Measurements from ENCODE around the gene TIAM2. TPM values are rescaled to one million over a fixed set of nuclear protein-coding genes. Genes with fewer than 3 reads are reported as not detected.

The TIAM2 gene
- total RNA-seq, 1 donor from 2014 or later: 3.7 TPM

DNA sequence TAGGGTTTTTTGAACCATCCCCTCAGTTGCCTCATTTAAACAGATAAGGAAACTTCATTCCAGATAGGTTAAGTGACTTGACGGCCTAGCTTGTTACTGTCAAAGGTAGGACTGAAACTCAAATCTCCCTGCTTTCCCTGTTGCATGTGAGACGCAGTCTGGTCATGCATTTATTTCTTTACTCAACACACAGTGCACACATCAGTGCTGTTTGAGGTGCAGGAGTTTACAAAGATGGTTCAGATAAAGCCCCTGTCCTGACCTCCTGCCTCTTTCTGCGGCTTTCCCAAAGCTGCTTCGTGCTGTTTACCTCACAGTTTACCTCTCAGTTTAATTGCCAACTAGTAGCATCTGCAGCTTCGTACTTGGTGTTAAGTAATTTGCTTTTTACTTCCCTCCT lies 26.6 kb downstream of the TIAM2 start:
- H3K27ac ChIP-seq: peak overlapping the region in 1 of 2 donors; percentile 59

DNA sequence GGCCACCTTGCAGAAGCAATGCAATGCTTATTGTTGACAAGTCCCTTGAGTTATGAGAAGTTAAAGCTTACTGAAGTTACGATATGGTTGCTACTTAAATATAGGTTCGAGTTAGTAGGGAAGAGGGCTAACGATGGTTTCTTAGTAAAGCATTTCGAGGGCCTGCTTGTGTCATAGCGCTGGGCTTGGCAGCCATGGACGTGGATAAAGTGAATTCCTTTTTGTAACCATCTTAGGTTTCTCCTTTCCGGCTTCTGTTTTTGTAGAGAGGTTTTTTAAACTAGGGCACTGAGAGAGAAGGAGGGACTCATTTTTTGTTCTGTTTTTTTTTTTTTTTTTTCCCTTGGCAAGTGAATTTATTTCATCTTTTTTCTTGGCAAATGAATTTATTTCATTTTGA lies 27.6 kb downstream of the TIAM2 start:
- DNase-seq (ENCODE audit: low spot score in 2 of 2): peak in 1 of 2 donors; percentile 66
- intact Hi-C loops (cut with DNase I): no loop called here
- Histone ChIP-seq H3K4me3 (no peak overlapping the region), H3K27ac (peak overlapping the region; percentile 61 to 73), H3K9me3 (no peaks in the 10 kb centered on the region), H3K4me1 (peaks cover 0 to 29% of the 10 kb centered on the region in 2 donors), H3K36me3 (no peaks in the 10 kb centered on the region), H3K27me3 (no peaks in the 10 kb centered on the region)
- TF ChIP-seq, protein P1, sequence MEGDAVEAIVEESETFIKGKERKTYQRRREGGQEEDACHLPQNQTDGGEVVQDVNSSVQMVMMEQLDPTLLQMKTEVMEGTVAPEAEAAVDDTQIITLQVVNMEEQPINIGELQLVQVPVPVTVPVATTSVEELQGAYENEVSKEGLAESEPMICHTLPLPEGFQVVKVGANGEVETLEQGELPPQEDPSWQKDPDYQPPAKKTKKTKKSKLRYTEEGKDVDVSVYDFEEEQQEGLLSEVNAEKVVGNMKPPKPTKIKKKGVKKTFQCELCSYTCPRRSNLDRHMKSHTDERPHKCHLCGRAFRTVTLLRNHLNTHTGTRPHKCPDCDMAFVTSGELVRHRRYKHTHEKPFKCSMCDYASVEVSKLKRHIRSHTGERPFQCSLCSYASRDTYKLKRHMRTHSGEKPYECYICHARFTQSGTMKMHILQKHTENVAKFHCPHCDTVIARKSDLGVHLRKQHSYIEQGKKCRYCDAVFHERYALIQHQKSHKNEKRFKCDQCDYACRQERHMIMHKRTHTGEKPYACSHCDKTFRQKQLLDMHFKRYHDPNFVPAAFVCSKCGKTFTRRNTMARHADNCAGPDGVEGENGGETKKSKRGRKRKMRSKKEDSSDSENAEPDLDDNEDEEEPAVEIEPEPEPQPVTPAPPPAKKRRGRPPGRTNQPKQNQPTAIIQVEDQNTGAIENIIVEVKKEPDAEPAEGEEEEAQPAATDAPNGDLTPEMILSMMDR (IDR thresholded peaks at IDR 0.05): no peak

More for the DNA sequence above, 26.6 kb downstream of the TIAM2 start:
- TF ChIP-seq, protein P1 (IDR thresholded peaks at IDR 0.05): no peak
- Histone ChIP-seq H3K4me3 (no peak overlapping the region), H3K36me3 (no peaks in the 10 kb centered on the region), H3K27me3 (no peaks in the 10 kb centered on the region), H3K4me1 (peaks cover 0 to 24% of the 10 kb centered on the region in 2 donors), H3K9me3 (no peaks in the 10 kb centered on the region)
- peak in 1 of 2 donors; percentile 54 for DNase-seq (ENCODE audit: low spot score in 2 of 2)
- intact Hi-C loops (cut with DNase I): no loop called here

DNA sequence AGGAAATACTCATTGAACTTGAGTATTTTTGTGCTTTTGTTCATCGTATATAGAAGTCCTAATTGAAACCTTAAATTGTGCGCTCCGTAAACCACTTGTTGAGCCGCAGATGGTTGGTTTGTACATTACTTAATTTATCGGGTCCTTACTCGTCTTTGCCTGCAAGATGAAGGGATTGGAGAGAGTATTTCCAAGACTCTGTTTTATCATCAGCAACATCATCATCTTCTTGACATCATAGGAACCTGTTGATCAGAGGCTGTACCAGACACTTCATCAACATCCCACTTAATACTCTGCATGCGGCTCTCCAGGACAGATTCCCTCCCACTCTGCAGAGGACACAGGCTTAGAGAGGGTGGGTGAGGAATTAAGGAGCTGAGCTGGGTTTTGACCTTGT lies 28.6 kb downstream of the TIAM2 start:
- Histone ChIP-seq H3K36me3 (no peaks in the 10 kb centered on the region), H3K27me3 (no peaks in the 10 kb centered on the region), H3K4me3 (no peak overlapping the region), H3K9me3 (no peaks in the 10 kb centered on the region), H3K27ac (peak overlapping the region; percentile 61 to 73), H3K4me1 (peaks cover 0 to 29% of the 10 kb centered on the region in 2 donors)
- intact Hi-C loops (cut with DNase I): no loop called here
- DNase-seq (ENCODE audit: low spot score in 2 of 2): peak in 1 of 2 donors; percentile 21
- TF ChIP-seq, protein P1 (IDR thresholded peaks at IDR 0.05): no peak

DNA sequence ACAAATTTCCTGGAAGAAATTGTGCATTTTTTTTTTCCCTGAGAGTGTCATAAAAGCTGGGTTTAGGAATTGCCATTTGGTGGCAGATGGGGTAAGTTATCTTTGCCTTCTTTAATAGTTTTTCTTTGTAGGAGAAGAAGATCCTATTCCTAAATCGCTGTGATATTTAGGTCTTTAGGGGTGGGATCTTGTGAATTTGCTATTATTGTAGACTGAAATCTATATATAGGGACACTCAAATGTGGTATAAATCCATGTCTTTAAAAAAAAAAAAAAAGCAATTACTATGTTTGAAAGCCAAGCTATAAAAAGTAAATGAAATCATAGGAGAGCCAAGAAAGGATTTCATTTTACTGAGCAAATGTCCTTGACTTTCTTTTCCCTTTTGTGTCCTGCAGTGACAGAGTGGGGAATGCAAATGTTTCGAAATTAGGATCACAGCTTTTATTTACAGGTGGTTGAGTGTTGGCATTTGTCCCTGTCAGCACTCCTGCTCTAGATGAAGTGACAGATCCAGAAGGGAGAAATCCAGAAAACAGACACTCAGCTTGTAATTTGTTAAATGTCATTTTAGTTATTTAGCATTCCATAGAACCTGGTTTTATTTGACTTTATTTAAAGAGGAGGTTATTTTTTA lies 29.4 kb downstream of the TIAM2 start:
- TF ChIP-seq, protein P1 (IDR thresholded peaks at IDR 0.05): no peak
- no peaks in the 10 kb centered on the region for H3K27me3 ChIP-seq
- peaks cover 0 to 29% of the 10 kb centered on the region in 2 donors for H3K4me1 ChIP-seq
- peak overlapping the region; percentile 61 to 73 for H3K27ac ChIP-seq
- DNase-seq (ENCODE audit: low spot score in 2 of 2): peak in 1 of 2 donors; percentile 40
- H3K4me3 ChIP-seq: no peak overlapping the region
- intact Hi-C loops (cut with DNase I): no loop called here
- H3K36me3 ChIP-seq: no peaks in the 10 kb centered on the region
- H3K9me3 ChIP-seq: no peaks in the 10 kb centered on the region

DNA sequence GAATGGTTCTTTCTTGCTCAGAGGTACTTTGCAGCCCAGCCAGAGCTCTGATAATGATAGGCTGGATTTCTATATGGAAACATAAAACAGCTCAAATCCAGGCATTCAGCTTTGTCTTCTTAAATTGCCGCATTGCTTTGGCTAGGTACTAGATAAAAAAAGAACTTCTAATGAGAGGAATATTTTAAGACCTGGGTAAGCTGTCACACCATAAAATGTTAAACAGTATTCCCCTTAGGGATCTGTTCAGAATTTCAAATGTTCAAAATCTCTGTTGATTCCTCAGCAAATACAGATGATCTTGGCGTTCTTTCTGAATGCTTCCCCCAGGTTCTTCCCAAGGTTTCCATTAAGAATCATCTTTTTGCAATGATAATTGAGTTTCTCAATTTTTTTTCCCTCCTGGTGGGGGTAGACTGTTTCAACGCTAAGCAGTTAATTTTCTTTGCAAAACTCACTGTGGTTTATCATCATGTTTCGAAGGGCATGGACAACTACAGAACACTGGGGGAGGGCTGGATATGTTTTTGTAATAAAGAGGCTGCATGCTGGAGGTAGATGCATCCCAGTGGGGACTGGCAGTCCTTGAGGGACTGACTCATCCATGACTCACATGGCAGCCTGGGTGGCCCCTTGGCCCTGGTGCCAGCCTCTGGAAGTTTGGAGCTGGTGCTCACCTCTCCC lies 31.0 kb downstream of the TIAM2 start:
- H3K27me3 ChIP-seq: no peaks in the 10 kb centered on the region
- peak overlapping the region; percentile 61 to 73 for H3K27ac ChIP-seq
- intact Hi-C loops (cut with DNase I): loop anchor here (1.0 kb wide), 1 partner anchor 145 kb away; no protein-coding TSS in a partner anchor
- H3K36me3 ChIP-seq: no peaks in the 10 kb centered on the region
- H3K9me3 ChIP-seq: no peaks in the 10 kb centered on the region
- TF ChIP-seq, protein P1 (IDR thresholded peaks at IDR 0.05): no peak
- peak; percentile 49 to 92 for DNase-seq (ENCODE audit: low spot score in 2 of 2)
- H3K4me1 ChIP-seq: peaks cover 0 to 29% of the 10 kb centered on the region in 2 donors
- H3K4me3 ChIP-seq: no peak overlapping the region

All from ascending aorta (tissue), 2 donors.